BLaER1 treated with 17β-estradiol and CSF1 and Interleukin-3, amounts not matched to agents 10 nM and 100 nM (cell line): ENCODE results near the gene ILRUN.
"Not testable (repeated sequence)": the region's sequence is repeated elsewhere in the genome, so short reads cannot be mapped to it uniquely, and the experiment has no call there.

Source experiments
- H3K27ac ChIP-seq, 11 experiments: shearing (Covaris generic); formaldehyde crosslinking; 2 replicates each; pipeline ENCODE4 v1.8.1; 2022
- H3K27me3 ChIP-seq, 11 experiments: shearing (Covaris generic); formaldehyde crosslinking; 2 replicates each; pipeline ENCODE4 v1.8.1; 2022
- H3K36me3 ChIP-seq, 11 experiments: shearing (Covaris generic); formaldehyde crosslinking; 2 replicates each; pipeline ENCODE4 v1.8.1; 2022
- H3K4me1 ChIP-seq, 10 experiments: shearing (Covaris generic); formaldehyde crosslinking; 2 replicates each; pipeline ENCODE4 v1.8.1; 2022
- H3K4me2 ChIP-seq, 11 experiments: shearing (Covaris generic); formaldehyde crosslinking; 2 replicates each; pipeline ENCODE4 v1.8.1; 2022
- H3K4me3 ChIP-seq, 10 experiments: shearing (Covaris generic); formaldehyde crosslinking; 2 replicates each; pipeline ENCODE4 v1.8.1; 2022
- H3K9ac ChIP-seq, 11 experiments: shearing (Covaris generic); formaldehyde crosslinking; 2 replicates each; pipeline ENCODE4 v1.8.1; 2022
- H3K9me3 ChIP-seq, 11 experiments: shearing (Covaris generic); formaldehyde crosslinking; replicated peaks in 1 of 11; 2 replicates each; pipeline ENCODE4 v1.8.1; 2022
- H4K20me1 ChIP-seq, 11 experiments: shearing (Covaris generic); formaldehyde crosslinking; 2 replicates each; pipeline ENCODE4 v1.8.1; 2022
- Cebpa-rat ChIP-seq, 11 experiments: shearing (Covaris generic); IDR thresholded peaks; 2 replicates each; pipeline ENCODE4 v1.8.1; 2022

Gene ILRUN

GRCh38 chr6:34657037-34657306, 39.6 kb downstream of the ILRUN start:
- Histone ChIP-seq H3K36me3 (peaks cover 28 to 39% (median 32%) of the 10 kb centered on the region in 11 experiments), H4K20me1 (peaks cover 0 to 61% (median 0%) of the 10 kb centered on the region in 11 experiments; a peak in 6 of 22 replicates), H3K4me3 (peak overlapping the region; percentile 24 to 52 (median 44); a peak in 15 of 20 replicates), H3K9me3 (no peaks in the 10 kb centered on the region), H3K9ac (peak overlapping the region; percentile 60 to 83 (median 70); a peak in 21 of 22 replicates), H3K4me2 (peak overlapping the region; percentile 71 to 97 (median 89)), H3K27ac (peak overlapping the region; percentile 54 to 93 (median 78)), H3K4me1 (peaks cover 28 to 64% (median 35%) of the 10 kb centered on the region in 10 experiments), H3K27me3 (no peaks in the 10 kb centered on the region)
- no peak for TF ChIP-seq Cebpa-rat (IDR thresholded peaks at IDR 0.05)

GRCh38 chr6:34656378-34657036, 40.1 kb downstream of the ILRUN start:
- H3K4me3 ChIP-seq, result peak overlapping the region in 2 of 10 experiments; percentile 44 to 45; a peak in 3 of 20 replicates
- peak overlapping the region; percentile 71 to 97 (median 89) for H3K4me2 ChIP-seq
- peaks cover 28 to 61% (median 35%) of the 10 kb centered on the region in 10 experiments for H3K4me1 ChIP-seq
- peaks cover 31 to 43% (median 34%) of the 10 kb centered on the region in 11 experiments for H3K36me3 ChIP-seq
- no peak for TF ChIP-seq Cebpa-rat (IDR thresholded peaks at IDR 0.05)
- H4K20me1 ChIP-seq, result peaks cover 0 to 64% (median 0%) of the 10 kb centered on the region in 11 experiments; a peak in 6 of 22 replicates
- no peaks in the 10 kb centered on the region for H3K27me3 ChIP-seq
- peak overlapping the region in 7 of 11 experiments; percentile 64 to 83 (median 74); a peak in 12 of 22 replicates for H3K9ac ChIP-seq
- peak overlapping the region; percentile 54 to 93 (median 78); a peak in 21 of 22 replicates for H3K27ac ChIP-seq
- H3K9me3 ChIP-seq, result no peaks in the 10 kb centered on the region

DNA sequence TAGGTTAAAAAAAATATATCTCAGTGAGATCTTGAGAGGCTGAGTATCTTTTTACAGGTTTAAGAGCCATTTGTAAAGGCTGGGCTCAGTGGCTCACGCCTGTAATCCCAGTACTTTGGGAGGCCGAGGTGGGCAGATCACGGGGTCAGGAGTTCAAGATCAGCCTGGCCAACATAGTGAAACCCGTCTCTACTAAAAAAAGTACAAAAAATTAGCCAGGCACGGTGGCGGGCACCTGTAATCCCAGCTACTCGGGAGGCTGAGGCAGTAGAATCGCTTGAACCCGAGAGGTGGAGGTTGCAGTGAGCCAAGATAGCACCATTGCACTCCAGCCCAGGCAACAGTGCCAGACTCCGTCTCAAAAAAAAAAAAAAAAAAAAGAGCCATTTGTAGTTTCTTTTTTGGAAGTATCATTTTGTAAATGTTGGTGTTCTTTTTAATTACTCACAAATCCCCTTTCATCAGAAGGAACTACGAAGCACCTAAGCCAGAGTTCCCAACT, 40.6 kb downstream of the ILRUN start:
- H3K27ac ChIP-seq, result peak overlapping the region in 5 of 11 experiments; percentile 19 to 90 (median 78); a peak in 6 of 22 replicates
- H4K20me1 ChIP-seq, result peaks cover 0 to 68% (median 4%) of the 10 kb centered on the region in 11 experiments; a peak in 9 of 22 replicates
- H3K4me1 ChIP-seq, result peaks cover 28 to 55% (median 35%) of the 10 kb centered on the region in 10 experiments
- H3K4me3 ChIP-seq, H3K9me3 ChIP-seq, H3K9ac ChIP-seq, H3K27me3 ChIP-seq: not testable (repeated sequence)
- H3K4me2 ChIP-seq, result peak overlapping the region; percentile 71 to 97 (median 89); a peak in 18 of 22 replicates
- peaks cover 35 to 47% (median 37%) of the 10 kb centered on the region in 11 experiments for H3K36me3 ChIP-seq

DNA sequence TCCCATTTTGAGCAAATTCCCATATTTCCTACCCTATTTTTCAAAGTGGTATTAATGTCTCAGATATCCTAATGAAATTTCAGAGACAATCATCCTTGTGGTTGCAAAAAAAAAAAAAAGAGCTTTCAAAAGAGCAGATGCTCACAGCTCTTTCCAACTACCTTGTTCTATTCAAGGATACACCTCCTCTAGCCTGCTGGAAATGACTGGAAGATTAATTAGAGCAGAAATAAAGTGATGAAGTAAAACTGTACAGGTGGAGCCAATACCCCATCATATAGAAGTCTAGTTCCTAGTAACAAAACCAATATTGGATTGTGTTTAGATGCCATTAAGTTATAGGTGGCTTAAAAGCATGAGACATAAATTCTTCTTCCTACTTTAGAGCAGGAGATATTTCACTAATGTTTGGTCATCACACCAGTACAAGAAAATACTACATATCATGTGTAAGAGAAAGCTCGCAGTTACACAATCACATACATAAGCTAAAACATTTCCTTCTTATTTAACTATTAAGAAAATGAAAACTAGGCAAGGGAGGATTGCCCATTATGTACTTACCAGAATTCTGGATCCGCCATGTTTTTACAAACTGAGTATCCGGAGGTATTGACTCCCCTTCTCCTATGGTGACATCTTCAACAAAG, 42.4 kb downstream of the ILRUN start:
- no peak for TF ChIP-seq Cebpa-rat (IDR thresholded peaks at IDR 0.05)
- H3K9ac ChIP-seq, result no peak overlapping the region
- H3K36me3 ChIP-seq, result peaks cover 36 to 58% (median 47%) of the 10 kb centered on the region in 11 experiments
- peaks cover 0 to 82% (median 8%) of the 10 kb centered on the region in 11 experiments; a peak in 11 of 22 replicates for H4K20me1 ChIP-seq
- no peak overlapping the region for H3K4me3 ChIP-seq
- H3K27me3 ChIP-seq, result no peaks in the 10 kb centered on the region
- no peak overlapping the region for H3K27ac ChIP-seq
- no peak overlapping the region for H3K4me2 ChIP-seq
- peaks cover 28 to 42% (median 35%) of the 10 kb centered on the region in 10 experiments for H3K4me1 ChIP-seq
- no peaks in the 10 kb centered on the region for H3K9me3 ChIP-seq

DNA sequence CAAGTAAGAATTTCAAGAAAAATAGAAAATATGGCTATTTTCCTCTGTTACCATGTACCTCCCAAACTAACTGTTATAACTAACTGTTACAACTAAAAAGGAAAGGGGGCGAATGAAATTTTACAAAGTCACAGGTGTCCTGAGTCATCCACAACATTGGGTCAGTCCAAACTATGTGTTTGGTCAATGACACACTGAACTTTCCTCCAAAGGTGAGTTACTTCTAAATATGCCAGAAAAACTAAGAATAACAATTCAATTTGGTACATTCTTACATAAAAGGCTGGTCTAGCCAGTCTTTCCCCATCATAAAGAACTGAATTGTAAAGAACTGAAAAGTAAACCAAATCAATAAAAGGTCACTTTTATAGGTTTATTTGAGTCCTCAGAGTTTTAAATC, 44.3 kb downstream of the ILRUN start:
- Histone ChIP-seq H3K9ac (no peak overlapping the region), H4K20me1 (peaks cover 0 to 86% (median 13%) of the 10 kb centered on the region in 11 experiments; a peak in 13 of 22 replicates), H3K27me3 (no peaks in the 10 kb centered on the region), H3K4me2 (no peak overlapping the region), H3K36me3 (peaks cover 46 to 77% (median 62%) of the 10 kb centered on the region in 11 experiments), H3K4me1 (peaks cover 11 to 22% (median 16%) of the 10 kb centered on the region in 10 experiments), H3K27ac (no peak overlapping the region), H3K9me3 (no peaks in the 10 kb centered on the region), H3K4me3 (no peak overlapping the region)
- TF ChIP-seq Cebpa-rat (IDR thresholded peaks at IDR 0.05), result no peak

DNA sequence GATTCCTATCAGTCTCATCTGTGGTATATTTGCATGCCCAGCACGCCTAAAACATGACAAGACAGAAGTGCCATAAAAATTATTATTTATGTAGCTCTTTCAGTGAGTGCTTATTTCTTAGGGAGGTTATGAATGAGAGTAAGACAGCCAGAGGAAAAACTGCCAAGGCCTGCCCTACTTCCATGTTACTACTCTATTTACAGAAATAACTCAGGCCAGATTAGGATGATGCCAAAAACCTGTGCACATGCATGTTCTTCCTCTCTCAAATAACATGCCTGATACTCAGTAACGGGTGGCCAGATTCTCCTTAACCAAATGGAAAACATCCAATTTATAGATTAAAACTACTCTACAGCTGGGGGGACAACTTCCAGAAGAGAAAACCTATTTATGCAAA, 45.7 kb downstream of the ILRUN start:
- H3K4me1 ChIP-seq, result peaks cover 0 to 10% (median 1%) of the 10 kb centered on the region in 10 experiments; a peak in 11 of 20 replicates
- TF ChIP-seq Cebpa-rat (IDR thresholded peaks at IDR 0.05), result no peak
- H4K20me1 ChIP-seq, result peaks cover 0 to 86% (median 13%) of the 10 kb centered on the region in 11 experiments; a peak in 12 of 22 replicates
- no peak overlapping the region for H3K4me3 ChIP-seq
- no peak overlapping the region for H3K9ac ChIP-seq
- H3K36me3 ChIP-seq, result peaks cover 58 to 91% (median 76%) of the 10 kb centered on the region in 11 experiments
- no peaks in the 10 kb centered on the region for H3K27me3 ChIP-seq
- H3K27ac ChIP-seq, result no peak overlapping the region
- no peaks in the 10 kb centered on the region for H3K9me3 ChIP-seq
- H3K4me2 ChIP-seq, result no peak overlapping the region

DNA sequence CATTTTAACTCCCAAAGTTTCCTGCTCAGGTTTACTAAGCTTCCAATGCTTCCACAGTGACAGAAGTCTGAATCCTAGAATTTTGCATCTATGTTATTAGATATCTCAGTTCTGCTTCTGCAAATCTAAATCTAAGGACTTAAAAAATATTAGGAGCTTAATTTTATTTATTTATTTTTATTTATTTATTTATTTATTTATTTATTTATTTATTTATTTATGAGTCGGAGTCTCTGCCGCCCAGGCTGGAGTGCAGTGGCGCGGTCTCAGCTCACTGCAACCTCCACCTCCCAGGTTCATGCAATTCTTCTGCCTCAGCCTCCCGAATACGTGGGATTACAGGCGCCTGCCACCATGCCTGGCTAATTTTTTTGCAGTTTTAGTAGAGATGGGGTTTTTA, 46.3 kb downstream of the ILRUN start:
- H3K9ac ChIP-seq, H3K27me3 ChIP-seq, H3K4me2 ChIP-seq, H3K4me3 ChIP-seq, H3K9me3 ChIP-seq, H3K27ac ChIP-seq: not testable (repeated sequence)
- Histone ChIP-seq H4K20me1 (peaks cover 0 to 86% (median 13%) of the 10 kb centered on the region in 11 experiments; a peak in 12 of 22 replicates), H3K36me3 (peaks cover 64 to 97% (median 82%) of the 10 kb centered on the region in 11 experiments), H3K4me1 (peaks cover 0 to 10% (median 2%) of the 10 kb centered on the region in 10 experiments; a peak in 10 of 20 replicates)

GRCh38 chr6:34648806-34649205, 47.8 kb downstream of the ILRUN start:
- H3K4me3 ChIP-seq, result no peak overlapping the region
- peaks cover 0 to 21% (median 12%) of the 10 kb centered on the region in 10 experiments; a peak in 12 of 20 replicates for H3K4me1 ChIP-seq
- H3K36me3 ChIP-seq, result peaks cover 65 to 100% (median 83%) of the 10 kb centered on the region in 11 experiments
- H3K9me3 ChIP-seq, result no peaks in the 10 kb centered on the region
- no peak overlapping the region for H3K27ac ChIP-seq
- H3K4me2 ChIP-seq, result no peak overlapping the region
- H3K9ac ChIP-seq, result no peak overlapping the region
- H3K27me3 ChIP-seq, result no peaks in the 10 kb centered on the region
- TF ChIP-seq Cebpa-rat (IDR thresholded peaks at IDR 0.05), result no peak
- peaks cover 0 to 88% (median 13%) of the 10 kb centered on the region in 11 experiments; a peak in 12 of 22 replicates for H4K20me1 ChIP-seq
